ENCODE results near the gene EIF4E.
"Not testable (repeated sequence)": the region's sequence is repeated elsewhere in the genome, so short reads cannot be mapped to it uniquely, and the experiment has no call there.

The EIF4E gene

DNA sequence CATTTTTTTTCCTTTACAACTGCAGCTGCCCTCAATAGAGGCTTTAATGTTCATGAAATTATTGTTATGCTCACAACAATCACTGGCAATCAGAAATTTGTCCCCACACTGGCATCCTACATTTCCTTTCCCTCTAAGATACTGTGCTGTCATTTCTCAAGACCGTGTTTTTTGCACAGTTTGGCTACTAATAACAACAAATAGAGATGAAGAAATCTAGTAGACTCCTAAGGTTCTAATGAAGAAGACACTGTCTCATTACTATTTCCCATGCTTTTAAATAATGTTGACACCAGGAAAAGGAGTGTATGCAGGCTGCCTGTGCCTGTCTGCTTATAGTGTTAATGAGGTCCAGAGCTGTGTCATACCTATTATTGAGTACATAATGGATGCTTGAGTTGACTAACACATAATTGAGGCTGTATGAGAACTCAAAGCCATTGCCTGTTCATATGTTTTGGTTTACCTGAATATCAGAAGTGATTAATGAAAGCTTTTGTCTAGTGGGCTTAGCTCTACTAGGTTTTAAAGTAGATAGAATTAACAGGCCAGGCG lies 1.5 kb upstream of the EIF4E start:
- no peak for DNase-seq (ENCODE audit: low spot score)

DNA sequence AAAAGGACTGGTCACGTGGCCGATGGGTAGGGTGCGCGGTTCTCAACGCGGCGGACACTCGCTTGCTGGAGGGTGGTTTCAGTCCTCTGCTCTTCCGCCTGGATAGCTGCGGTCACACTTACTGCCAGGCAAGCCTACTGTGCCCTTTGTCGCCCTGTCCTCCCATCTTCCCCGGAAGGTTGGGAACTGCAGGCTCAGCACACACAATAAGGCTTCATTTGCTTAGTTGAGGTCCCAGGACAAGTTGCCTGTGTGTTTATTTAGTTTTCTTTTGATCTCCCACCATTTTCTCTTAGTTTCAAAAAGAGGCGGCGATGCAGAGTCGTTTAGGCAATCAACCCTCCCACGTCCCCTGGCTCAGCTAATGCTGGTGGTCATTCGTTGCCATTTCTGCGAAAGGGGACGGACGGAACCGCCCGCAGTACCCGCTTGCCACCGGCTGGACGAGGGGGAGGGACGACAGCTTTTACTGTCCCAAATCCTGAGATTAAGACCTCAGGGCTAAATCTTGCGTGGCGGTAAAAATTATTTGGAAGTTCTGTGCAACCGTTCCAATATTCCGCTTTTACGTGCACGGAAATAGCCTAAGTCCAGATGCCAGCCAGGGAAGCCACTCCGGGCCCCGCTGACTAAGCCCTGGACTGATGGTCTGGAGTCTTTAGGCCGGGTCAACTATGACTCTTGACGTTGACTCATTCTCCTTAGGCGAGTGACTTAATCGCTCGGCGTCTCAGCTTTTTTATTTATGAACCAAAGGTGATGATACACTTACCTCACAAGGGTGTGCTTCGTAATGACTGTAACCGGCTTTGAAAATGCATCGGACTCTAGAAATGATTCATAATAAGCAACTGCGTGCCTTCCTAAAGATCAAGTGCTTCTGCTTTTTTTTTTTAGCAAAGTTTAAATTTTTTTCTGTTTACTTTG lies 671 bp upstream of the EIF4E start:
- DNase-seq (ENCODE audit: low spot score): no peak

DNA sequence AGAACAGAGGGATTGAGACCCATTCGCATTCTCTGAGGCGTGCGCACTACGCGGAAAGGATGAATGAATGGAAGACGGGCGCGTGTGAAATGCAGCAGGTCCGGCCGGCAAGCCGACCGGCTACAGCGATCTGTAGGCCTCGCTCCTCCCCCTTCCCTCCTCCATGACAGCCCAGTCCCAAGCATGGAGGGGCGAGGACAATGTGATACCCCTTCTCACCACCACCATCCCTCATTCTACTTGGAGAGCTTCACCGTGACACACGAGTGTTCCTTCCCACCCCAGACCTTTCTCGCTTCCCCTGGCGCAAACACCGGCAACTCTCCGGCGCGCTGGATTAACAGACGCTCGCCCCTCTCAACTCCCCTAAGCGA lies 815 bp downstream of the EIF4E start:
- peak; percentile 77 for DNase-seq (ENCODE audit: low spot score)

DNA sequence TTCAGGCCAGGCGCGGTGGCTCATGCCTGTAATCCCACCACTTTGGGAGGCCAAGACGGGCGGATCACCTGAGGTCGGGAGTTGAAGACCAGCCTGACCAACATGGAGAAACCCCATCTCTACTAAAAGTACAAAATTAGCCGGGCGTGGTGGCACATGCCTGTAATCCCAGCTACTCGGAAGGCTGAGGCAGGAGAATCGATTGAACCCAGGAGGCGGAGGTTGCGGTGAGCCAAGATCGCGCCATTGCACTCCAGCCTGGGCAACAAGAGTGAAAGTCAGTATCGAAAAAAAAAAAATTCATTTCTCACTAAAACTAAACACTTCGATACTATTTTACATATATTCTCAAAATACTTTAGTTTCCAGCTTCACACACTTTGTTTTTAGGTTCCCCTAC lies 2.7 kb downstream of the EIF4E start:
- not testable (repeated sequence) for DNase-seq (ENCODE audit: low spot score)

DNA sequence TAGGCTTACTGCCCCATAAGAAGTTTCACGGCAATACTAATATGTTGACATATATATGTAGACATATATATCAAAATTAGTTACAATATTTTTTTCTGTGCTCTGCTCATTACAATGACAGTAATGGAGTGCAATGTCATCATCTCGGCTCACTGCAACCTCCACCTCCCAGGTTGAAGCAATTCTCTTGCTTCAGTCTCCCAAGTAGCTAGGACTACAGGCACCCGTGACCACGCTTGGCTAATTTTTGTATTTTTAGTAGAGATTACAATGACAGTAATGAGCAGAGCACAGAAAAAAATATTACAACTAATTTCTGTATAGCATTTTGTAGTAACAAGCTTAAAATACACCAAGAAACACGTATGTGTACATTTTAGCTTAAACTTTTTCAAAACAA lies 7.6 kb downstream of the EIF4E start:
- DNase-seq (ENCODE audit: low spot score): no peak

DNA sequence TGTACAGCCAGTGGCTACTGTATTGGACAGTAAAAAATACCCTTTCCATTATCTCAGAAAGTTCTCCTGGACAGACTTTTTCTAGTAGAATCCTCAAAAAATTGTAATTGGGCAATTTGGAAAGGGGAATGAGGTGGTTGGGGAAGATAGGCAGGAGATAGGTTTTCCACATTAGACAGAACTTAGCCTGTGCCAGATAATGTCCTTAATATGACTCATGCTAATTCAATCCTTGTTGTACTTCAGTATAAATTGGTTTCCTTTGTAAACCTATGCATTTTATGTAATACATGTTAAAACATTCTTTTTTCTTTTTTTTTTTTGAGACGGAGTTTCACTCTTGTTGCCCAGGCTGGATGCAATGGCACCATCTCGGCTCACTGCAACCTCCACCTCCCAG lies 8.9 kb downstream of the EIF4E start:
- DNase-seq (ENCODE audit: low spot score): no peak

DNA sequence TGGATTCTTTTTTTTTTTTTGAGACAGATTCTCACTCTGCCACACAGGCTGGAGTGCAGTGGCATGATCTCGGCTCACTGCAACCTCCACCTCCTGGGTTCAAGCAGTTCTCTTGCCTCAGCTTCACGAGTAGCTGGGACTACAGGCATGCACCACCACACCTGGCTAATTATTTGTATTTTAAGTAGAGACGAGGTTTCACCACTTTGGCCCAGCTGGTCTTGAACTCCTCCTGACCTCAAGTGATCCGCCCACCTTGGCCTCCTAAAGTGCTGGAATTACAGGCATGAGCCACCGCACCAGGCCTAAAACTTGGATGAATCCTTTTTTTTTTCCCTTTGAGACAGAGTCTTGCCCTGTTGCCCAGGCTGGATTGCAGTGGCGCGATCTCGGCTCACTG lies 18.2 kb downstream of the EIF4E start:
- DNase-seq (ENCODE audit: low spot score): not testable (repeated sequence)

DNA sequence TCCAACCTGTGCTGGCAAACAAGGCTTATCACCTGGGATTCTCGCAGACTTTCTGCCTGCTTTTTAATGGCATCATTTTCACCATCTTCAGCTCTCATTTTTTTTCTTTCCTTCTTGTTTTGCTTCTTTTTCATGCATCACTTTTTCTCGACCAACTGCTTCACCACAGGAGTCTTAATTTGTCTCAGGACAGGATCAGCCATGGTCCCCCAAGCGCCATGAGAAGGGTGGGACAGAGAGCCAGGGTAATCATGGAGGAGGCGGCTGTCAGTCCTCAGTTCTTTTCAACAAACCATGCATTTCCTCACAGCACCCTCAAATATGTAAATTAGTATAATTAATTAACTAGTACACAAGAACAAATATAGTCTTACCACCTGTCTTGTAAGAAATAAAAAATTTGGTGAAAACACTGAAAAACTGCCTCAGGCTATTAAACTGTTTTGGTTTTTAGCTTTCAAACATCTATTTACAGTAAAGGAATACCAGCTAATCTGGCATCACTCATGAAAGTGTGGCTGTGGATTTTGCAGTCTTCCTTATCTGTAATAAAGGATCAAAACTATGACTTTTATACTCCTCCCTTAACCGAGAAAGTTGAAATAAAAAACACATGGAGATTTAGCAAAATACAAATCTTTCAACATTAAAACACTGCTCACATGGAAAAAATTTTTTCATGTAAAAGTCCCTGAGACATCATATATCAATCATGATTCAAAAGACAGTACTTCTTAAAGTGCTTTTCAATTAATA lies 19.1 kb downstream of the EIF4E start:
- no peak for DNase-seq (ENCODE audit: low spot score)

DNA sequence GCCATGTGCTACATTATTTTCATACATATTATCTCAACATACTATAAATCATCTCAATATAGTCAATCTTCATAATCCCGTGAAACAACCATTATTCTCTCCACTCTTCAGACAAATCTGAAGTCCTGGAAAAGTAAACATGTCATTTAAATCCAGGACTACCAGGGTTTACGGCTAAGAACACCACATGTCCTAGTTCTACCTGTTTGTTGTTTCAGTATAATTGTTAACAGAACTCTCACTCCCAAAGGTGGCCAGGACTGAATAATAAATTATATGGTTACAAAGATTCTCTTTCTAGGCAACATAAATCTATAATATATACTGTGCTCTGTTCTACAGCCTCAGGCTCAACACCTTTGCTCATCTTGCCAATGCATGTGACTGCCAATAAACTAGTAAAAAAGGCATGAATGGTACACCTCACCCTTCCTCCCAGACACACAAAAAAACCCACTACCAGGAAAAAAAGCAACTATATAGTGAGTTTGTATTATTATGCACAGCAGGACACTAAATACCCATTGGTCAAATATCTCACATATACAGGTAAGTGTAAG lies 20.1 kb downstream of the EIF4E start:
- DNase-seq (ENCODE audit: low spot score): no peak

DNA sequence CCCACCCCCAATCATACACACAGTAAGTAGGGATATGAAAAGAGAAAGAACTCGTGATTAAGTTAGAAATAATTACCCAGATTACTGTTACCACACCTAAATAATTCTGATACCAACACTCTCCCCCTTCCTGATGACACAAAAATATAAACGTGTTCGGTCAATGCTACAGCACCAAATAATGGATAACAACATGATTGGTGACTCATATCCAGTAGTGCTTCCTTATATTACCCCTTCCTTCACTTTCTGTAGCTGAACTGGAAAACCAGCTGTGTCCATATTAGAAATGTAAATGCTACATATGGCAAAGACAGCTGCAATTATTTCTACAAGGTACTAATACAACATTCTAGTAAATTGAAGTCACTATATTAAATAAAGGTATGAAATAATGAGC lies 20.8 kb downstream of the EIF4E start:
- no peak for DNase-seq (ENCODE audit: low spot score)

DNA sequence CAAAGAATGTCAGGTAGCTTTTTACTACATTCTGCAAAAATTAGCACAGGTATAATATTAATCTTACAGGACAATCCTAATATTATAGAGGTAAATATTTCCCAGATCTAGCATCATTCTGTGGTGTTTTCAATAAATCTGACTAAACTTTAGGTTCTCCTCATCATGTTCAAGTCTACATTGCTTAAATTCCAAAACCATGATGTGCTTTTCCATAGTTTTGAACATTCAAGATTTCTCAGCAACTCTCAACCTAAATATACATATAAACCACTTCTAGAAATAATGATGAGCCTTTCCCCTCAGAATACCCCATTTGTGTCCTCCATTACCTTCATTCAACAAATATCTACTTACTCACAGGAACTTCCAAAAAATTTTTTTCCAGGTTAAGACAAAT lies 23.1 kb downstream of the EIF4E start:
- DNase-seq (ENCODE audit: low spot score): no peak

DNA sequence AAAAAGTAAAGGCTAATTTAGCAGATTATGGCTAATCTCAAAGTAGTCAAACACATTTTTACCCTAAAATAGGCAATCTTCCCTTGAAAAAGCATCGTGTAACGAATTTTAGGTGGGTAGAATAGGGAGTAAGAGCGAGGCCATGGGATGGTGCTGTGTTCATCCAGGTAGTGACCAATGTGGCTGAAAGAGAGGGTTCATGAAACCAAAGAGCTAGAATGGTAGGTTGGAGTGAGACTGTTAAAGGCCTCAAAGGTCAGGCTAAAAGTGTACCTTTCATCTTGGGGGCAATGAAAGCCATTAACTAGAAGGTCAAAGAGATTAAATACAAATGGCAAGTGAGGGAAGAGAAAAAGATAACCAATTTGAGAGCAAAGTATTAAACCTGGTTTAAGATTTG lies 23.6 kb downstream of the EIF4E start:
- no peak for DNase-seq (ENCODE audit: low spot score)

DNA sequence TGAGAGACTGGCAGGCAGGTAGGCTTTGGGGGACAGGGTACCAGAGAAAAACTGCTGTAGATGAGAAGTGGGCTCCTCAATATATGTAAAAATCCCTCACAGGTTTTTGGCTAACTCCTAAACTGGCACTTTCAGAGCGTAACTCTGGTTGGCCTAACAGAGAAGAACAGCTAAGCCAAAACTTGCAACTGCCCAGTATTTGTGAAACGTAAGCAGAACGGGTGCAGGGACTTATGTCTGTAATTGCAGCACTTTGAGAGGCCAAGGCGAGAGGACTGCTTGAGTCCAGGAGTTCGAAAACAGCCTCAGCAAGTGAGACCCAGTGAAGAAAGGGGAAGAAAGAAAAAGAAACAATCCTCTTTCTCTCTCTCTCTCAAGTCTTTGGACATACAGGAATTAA lies 25.0 kb downstream of the EIF4E start:
- DNase-seq (ENCODE audit: low spot score): no peak

DNA sequence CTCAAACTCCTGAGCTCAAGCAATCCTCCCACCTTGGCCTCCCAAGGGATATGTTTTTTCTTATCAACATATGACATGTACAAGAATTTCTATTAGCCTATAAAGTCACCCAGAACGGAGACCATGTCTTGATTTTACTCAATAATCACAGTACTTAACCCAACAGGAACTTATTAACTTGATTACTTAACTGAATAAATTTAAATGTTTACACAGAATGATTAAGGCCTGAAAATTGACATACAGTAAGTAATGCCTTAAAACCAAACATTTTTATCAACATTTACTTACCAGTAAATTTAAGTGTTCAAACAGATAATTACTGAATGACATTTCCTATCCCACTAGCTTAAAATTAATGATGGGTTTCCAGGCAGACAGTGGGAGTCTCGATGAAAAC lies 25.4 kb downstream of the EIF4E start:
- DNase-seq (ENCODE audit: low spot score): no peak

DNA sequence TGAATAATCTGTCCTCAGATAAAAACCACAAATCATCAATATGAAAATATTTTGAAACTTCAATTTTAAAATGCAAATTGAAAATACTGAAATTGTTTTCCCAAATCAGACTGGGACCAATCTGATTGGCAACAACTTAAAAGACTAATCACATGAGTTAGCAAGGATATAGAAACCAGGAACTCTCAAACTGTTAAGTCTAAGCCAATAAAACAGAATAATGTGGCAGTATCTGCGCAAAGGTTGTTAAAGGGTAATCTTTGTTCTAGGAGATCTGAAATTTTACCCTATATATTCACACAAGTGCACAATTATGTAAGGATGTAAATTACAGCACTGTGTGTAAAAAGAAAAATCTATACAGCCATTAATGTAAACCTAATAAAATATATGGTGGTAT lies 29.7 kb downstream of the EIF4E start:
- no peak for DNase-seq (ENCODE audit: low spot score)

DNA sequence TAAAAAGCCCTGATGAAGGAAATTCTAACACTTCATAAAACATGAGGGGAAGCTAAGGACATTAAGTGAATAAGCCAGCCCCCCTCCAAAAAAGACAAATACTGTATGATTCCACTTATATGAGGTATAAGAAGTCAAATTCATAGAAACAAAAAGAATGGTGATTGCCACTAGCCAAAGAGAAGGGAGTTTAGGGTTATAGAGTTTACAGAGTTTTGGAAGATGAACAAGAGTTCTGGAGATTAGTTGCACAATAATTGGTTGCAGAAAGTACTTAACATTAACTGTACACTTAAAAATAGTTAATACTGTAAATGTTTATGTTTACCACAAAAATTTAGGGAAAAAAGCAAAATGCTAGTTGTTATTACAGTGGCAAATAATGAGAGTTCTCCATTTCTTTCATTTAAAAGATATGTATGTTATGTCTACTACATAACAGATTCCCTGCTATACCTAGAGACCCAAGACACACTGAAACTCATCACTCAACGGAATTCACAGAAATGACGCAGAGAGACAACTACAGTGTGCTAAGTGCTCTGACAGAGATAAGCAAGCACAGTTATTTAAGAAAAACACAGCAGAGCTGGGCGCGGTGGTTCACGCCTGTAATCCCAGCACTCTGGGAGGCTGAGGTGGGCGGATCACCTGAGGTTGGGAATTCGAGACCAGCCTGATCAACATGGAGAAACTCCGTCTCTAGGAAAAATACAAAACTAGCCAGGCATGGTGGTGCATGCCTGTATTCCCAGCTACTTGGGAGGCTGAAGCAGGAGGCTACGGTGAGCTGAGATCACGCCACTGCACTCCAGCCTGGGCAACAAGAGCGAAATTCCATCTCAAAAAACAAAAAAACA lies 37.2 kb downstream of the EIF4E start:
- DNase-seq (ENCODE audit: low spot score): no peak

DNA sequence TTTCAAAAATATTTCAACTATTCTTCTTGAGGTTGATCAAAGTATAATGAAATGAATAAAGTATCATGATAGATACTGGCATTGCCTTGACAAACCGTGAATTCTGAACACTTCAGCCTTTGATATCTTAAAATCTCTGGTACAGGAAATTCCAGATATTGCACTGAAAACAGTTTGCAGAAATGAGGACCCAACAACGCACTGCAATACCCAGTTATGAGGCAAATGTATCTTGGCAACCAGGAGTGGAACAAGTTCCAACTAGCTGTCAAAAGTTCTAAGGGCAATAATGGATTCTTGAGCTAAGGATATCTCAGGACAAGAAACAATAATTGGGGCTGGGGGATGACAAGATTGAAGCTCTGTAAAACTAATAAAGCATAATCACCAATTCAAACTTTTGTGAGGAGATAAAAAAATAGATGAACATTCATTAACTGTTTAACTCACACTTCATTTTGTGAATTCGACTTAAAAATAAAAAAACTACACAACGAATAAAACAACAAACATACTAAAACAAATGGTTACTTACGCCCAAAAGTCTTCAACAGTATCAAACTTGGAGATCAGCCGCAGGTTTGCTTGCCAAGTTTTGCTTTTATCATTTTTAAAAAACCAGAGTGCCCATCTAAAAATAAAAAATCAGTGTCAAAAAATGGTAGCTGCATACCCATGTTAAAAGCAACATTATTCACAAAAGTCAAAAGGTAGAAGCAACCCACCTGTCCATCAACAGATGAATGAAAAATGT lies 38.1 kb downstream of the EIF4E start:
- DNase-seq (ENCODE audit: low spot score): no peak

DNA sequence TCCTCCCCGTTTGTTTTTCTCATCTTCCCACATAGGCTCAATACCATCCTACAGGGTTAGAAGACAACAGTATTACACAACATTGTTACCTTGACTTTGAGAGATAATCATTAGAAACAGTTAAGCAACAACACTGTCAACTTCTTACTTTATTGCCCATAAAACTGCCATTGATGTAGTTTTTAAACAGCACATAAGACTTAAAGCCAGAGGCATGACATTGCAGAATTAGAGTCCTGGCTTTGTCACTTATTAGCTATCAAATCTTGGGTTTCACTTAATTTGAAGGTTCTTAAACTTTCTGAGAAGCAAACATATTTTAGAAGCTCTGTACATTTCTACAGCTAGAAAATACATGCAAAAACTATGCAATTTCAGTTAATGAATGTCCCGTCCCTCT lies 41.8 kb downstream of the EIF4E start:
- DNase-seq (ENCODE audit: low spot score): no peak

DNA sequence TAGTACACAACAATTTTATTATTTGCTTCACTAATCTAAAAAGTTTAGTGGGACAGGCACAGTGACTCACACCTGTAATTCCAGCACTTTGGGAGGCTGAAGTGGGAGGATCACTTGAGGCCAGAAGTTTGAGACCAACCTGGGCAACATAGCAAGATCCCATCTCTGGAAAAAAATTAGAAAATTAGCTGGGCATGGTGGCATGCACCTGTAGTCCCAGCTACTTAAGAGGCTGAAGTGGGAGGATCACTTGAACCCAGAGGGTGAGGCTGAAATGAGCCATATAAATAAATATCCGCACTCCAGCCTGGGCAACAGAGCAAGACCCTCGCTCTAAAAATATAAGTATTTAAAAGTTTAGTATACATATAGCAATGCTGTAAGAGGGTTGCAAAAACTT lies 42.6 kb downstream of the EIF4E start:
- DNase-seq (ENCODE audit: low spot score): not testable (repeated sequence)

DNA sequence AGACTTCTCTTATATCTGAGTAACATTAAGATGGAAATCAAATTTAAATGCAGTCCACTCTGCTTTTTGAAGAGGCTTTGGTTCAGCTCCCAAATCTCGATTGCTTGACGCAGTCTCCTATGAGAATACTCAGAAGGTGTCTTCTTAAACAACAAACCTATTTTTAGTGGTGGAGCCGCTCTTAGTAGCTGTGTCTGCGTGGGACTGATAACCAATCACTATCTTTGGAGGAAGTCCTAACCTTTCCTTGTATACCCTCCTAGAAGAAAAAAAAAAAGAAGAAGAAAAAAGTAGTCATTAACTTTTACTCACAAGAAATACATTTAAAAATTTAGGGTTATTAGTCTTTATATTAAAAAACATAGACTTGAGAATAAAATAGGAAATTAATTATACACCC lies 48.0 kb downstream of the EIF4E start:
- DNase-seq (ENCODE audit: low spot score): not testable (repeated sequence)

DNA sequence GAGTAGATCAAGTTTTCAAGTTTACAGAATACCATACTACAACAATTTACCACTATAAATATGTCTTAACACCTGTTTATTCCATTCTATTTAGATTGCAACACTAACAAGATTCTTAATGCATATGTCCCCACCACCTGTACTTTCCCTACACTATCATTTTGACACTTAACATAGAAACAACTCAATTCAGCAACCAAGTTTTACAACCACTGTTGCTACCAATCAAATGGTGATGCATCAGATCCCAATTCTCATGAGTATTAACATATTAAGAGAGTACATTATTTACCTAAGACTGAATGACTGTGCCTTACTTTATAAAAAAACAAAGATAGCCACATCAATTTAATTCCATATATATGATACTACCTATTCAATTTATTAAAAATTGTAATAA lies 49.4 kb downstream of the EIF4E start:
- no peak for DNase-seq (ENCODE audit: low spot score)

Data from globus pallidus (tissue), 1 donor.